WTC11 (cell line): ENCODE measurements around the gene EDC3.

Experiments
- CTCF ChIP-seq: fragments of 200-600 bp; IDR thresholded peaks from 2 replicates; pipeline ENCODE4 v1.8.0; 2022; ENCODE audit warnings: antibody characterized with exemption
- ETV6 ChIP-seq: sonication (generic); formaldehyde crosslinking; IDR thresholded peaks from 2 replicates; pipeline ENCODE4 v1.8.1; 2022; ENCODE audit warnings: mild to moderate bottlenecking, missing genetic modification reagents
- IRF2 ChIP-seq: sonication (generic); formaldehyde crosslinking; IDR thresholded peaks from 2 replicates; pipeline ENCODE4 v1.8.0; 2022; ENCODE audit warnings: low read depth, missing genetic modification reagents, borderline replicate concordance
- OVOL2 ChIP-seq: fragments of 250-450 bp; sonication (Bioruptor Pico); IDR thresholded peaks from 2 replicates; pipeline ENCODE4 v1.9.0; 2021; ENCODE audit warnings: mild to moderate bottlenecking, borderline replicate concordance
- SOX15 ChIP-seq: fragments of 250-450 bp; sonication (Bioruptor Pico); IDR thresholded peaks from 2 replicates; pipeline ENCODE4 v1.9.0; 2021; ENCODE audit warnings: mild to moderate bottlenecking
- TEAD4 ChIP-seq: sonication (generic); formaldehyde crosslinking; IDR thresholded peaks from 2 replicates; pipeline ENCODE4 v1.8.0; 2022; ENCODE audit warnings: mild to moderate bottlenecking, missing genetic modification reagents
- TF ChIP-seq, protein P1 (sequence below): sonication (generic); formaldehyde crosslinking; conservative IDR thresholded peaks from 2 replicates; pipeline ENCODE4 v1.8.1; 2023; ENCODE audit warnings: mild to moderate bottlenecking, low read depth, missing genetic modification reagents, moderate library complexity
- TF ChIP-seq, protein P2 (sequence below): sonication (generic); formaldehyde crosslinking; IDR thresholded peaks from 2 replicates; pipeline ENCODE4 v1.8.1; 2022; ENCODE audit warnings: missing genetic modification reagents, borderline replicate concordance

- TF ChIP-seq, protein P1, sequence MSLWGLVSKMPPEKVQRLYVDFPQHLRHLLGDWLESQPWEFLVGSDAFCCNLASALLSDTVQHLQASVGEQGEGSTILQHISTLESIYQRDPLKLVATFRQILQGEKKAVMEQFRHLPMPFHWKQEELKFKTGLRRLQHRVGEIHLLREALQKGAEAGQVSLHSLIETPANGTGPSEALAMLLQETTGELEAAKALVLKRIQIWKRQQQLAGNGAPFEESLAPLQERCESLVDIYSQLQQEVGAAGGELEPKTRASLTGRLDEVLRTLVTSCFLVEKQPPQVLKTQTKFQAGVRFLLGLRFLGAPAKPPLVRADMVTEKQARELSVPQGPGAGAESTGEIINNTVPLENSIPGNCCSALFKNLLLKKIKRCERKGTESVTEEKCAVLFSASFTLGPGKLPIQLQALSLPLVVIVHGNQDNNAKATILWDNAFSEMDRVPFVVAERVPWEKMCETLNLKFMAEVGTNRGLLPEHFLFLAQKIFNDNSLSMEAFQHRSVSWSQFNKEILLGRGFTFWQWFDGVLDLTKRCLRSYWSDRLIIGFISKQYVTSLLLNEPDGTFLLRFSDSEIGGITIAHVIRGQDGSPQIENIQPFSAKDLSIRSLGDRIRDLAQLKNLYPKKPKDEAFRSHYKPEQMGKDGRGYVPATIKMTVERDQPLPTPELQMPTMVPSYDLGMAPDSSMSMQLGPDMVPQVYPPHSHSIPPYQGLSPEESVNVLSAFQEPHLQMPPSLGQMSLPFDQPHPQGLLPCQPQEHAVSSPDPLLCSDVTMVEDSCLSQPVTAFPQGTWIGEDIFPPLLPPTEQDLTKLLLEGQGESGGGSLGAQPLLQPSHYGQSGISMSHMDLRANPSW (CRISPR knock-in tag): no peak
- TF ChIP-seq ETV6 (CRISPR knock-in tag) (no peak), SOX15 (CRISPR knock-in tag) (no peak), CTCF (no peak), IRF2 (CRISPR knock-in tag) (no peak), OVOL2 (CRISPR knock-in tag) (no peak), TEAD4 (CRISPR knock-in tag) (no peak)
- TF ChIP-seq, protein P2, sequence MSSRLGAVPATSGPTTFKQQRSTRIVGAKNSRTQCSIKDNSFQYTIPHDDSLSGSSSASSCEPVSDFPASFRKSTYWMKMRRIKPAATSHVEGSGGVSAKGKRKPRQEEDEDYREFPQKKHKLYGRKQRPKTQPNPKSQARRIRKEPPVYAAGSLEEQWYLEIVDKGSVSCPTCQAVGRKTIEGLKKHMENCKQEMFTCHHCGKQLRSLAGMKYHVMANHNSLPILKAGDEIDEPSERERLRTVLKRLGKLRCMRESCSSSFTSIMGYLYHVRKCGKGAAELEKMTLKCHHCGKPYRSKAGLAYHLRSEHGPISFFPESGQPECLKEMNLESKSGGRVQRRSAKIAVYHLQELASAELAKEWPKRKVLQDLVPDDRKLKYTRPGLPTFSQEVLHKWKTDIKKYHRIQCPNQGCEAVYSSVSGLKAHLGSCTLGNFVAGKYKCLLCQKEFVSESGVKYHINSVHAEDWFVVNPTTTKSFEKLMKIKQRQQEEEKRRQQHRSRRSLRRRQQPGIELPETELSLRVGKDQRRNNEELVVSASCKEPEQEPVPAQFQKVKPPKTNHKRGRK (CRISPR knock-in tag): no peak
Observed at GRCh38 chr15:74655424-74655823, 40.4 kb downstream of the EDC3 start.
